HEK293T (cell line): Measurements from ENCODE around the gene PRR33.

ENCODE experiments used
- BHLHE40 ChIP-seq: fragments of 450-650 bp; IDR thresholded peaks from 2 replicates; pipeline ENCODE4 v1.6.1; 2016; ENCODE audit warnings: mild to moderate bottlenecking, moderate library complexity, borderline replicate concordance
- CTBP1 ChIP-seq: fragments of 450-650 bp; IDR thresholded peaks from 2 replicates; pipeline ENCODE4 v1.6.1; 2016; ENCODE audit warnings: borderline replicate concordance
- FOXK2 ChIP-seq: fragments of 450-650 bp; IDR thresholded peaks from 2 replicates; pipeline ENCODE4 v1.6.1; 2016; ENCODE audit warnings: mild to moderate bottlenecking
- FOXM1 ChIP-seq: fragments of 450-650 bp; IDR thresholded peaks from 2 replicates; pipeline ENCODE4 v1.6.1; 2017; ENCODE audit warnings: mild to moderate bottlenecking, borderline replicate concordance
- HDGF ChIP-seq: fragments of 450-650 bp; IDR thresholded peaks from 2 replicates; pipeline ENCODE4 v1.6.1; 2017; ENCODE audit warnings: antibody characterized with exemption, borderline replicate concordance
- LEF1 ChIP-seq: fragments of 450-650 bp; IDR thresholded peaks from 2 replicates; pipeline ENCODE4 v1.6.1; 2017; ENCODE audit warnings: mild to moderate bottlenecking, borderline replicate concordance
- SP1 ChIP-seq: fragments of 450-650 bp; IDR thresholded peaks from 2 replicates; pipeline ENCODE4 v1.6.1; 2017
- SUZ12 ChIP-seq: fragments of 450-650 bp; IDR thresholded peaks from 2 replicates; pipeline ENCODE4 v1.6.1; 2016; ENCODE audit warnings: mild to moderate bottlenecking

- TF ChIP-seq HDGF (no peak), FOXM1 (no peak), BHLHE40 (no peak), SUZ12 (no peak), SP1 (no peak), LEF1 (no peak), CTBP1 (no peak), FOXK2 (no peak)
These were observed 4.8 kb upstream of the PRR33 start for GRCh38 chr11:1896468-1896867.
